ENCODE results near the gene HP.

DNA sequence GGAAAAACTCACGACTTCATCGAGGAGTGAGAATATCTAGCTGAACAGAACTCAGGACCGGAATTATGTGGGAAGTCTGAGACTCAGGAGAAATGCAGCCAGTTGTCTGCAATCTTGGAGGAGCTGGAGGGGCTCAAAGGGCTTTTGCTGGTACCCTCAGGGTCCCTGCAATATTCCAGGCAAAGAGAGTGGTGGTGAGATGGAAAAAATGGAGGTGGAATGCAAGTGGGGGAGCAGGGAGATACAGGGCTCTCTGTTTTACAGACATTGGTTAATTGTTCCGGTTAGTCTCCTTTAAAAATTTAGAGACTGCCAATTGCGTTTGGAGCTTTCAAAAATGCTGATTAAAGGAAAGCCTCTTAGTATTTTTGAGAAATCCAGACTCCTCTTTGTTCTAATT lies 18.2 kb upstream of the HP start:
- TF ChIP-seq, protein P1, sequence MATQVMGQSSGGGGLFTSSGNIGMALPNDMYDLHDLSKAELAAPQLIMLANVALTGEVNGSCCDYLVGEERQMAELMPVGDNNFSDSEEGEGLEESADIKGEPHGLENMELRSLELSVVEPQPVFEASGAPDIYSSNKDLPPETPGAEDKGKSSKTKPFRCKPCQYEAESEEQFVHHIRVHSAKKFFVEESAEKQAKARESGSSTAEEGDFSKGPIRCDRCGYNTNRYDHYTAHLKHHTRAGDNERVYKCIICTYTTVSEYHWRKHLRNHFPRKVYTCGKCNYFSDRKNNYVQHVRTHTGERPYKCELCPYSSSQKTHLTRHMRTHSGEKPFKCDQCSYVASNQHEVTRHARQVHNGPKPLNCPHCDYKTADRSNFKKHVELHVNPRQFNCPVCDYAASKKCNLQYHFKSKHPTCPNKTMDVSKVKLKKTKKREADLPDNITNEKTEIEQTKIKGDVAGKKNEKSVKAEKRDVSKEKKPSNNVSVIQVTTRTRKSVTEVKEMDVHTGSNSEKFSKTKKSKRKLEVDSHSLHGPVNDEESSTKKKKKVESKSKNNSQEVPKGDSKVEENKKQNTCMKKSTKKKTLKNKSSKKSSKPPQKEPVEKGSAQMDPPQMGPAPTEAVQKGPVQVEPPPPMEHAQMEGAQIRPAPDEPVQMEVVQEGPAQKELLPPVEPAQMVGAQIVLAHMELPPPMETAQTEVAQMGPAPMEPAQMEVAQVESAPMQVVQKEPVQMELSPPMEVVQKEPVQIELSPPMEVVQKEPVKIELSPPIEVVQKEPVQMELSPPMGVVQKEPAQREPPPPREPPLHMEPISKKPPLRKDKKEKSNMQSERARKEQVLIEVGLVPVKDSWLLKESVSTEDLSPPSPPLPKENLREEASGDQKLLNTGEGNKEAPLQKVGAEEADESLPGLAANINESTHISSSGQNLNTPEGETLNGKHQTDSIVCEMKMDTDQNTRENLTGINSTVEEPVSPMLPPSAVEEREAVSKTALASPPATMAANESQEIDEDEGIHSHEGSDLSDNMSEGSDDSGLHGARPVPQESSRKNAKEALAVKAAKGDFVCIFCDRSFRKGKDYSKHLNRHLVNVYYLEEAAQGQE (IDR thresholded peaks at IDR 0.05; ENCODE audit: insufficient read depth in 1 of 2, low read depth in 2 of 2, low read length in 2 of 2): no peak
- no peak for TF ChIP-seq SIN3A (IDR thresholded peaks at IDR 0.05; ENCODE audit: borderline replicate concordance, insufficient read depth, low read length)
- TF ChIP-seq TAF1 (IDR thresholded peaks at IDR 0.05; ENCODE audit: borderline replicate concordance, insufficient read depth, low read length): no peak
- no peak for TF ChIP-seq POLR2AphosphoS5 (IDR thresholded peaks at IDR 0.05; ENCODE audit: low read depth, low read length)
- no peak for TF ChIP-seq FOXP2 (optimal IDR thresholded peaks at IDR 0.05; ENCODE audit: borderline replicate concordance, extremely low read depth, extremely low read length, insufficient read depth)
